ENCODE measurements around the gene CACFD1. TPM values are rescaled to one million over a fixed set of nuclear protein-coding genes. Genes with fewer than 3 reads are reported as not detected.
A peak's percentile ranks its signal among the peaks of the same experiment; 100 is the strongest.

CACFD1 gene
- total and polyA plus RNA-seq, 2 of the 13 experiments (the other 11 are each of a cell fraction or from before 2014, with no cell fraction given), result 13.8 to 14.6 TPM

DNA sequence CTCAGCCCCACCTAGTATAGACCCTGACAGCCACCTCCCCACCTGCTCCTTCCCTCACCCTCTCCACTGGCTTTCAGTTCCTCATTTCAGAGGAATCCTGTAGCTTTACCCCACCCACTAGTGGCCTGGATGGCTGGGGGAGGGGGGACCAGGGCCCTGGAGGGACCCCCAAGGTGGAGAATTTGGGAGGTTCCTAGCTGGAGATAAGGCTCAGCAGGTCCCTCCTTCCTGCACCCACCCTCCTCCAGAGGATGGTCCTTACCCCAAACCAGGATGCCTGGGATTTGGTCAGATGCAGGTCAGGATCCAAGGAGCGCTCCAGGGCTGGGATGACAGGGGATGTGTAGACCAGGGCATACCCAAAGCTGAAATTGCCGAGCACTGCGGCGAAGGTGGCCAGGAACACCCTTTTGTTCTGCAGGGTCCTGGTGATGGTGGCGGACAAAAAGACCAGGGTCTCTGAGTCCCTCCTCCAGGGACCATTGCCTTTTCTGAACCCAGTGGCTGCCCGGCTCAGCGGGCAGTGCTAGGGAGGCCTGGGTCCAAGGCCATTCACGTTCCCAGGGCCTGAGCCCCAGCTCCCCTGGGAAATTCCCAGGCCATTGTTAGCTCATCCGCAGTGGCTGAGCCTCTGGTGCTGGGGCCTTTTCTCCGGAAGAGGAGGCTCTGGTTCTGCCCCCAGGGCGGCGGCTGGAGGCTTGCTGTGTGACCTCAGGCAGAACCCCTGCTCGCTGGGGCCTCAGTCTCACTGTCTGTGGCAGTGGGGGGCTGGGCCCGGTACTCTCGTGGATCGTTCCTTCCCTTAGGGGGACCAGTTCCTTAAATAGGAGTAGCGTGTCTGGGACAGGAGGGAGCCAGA, 18.4 kb downstream of the CACFD1 start (continued):
- TF ChIP-seq MYPOP (CRISPR knock-in tag; IDR thresholded peaks at IDR 0.05) (no peak), LCORL (IDR thresholded peaks at IDR 0.05) (no peak), LCORL (CRISPR knock-in tag; IDR thresholded peaks at IDR 0.05) (peak; percentile 45; the same call in 1 of the 2 replicates), YY1 (IDR thresholded peaks at IDR 0.05; ENCODE audit: insufficient read depth, insufficient replicate concordance, low read depth, low read length) (peak; percentile 11), ZNF768 (CRISPR knock-in tag; IDR thresholded peaks at IDR 0.05) (peak; percentile 96), ARID5B (CRISPR knock-in tag; IDR thresholded peaks at IDR 0.05) (peak; percentile 24; the same call in 1 of the 2 replicates), HMGXB4 (CRISPR knock-in tag; IDR thresholded peaks at IDR 0.05; ENCODE audit: borderline replicate concordance in 1 of 2, low read depth in 1 of 2) (0 out of 4 replicates have a peak, but pooled peaks of 1 of the 2 experiments have one; percentile 5), DNMT3B (CRISPR knock-in tag; conservative IDR thresholded peaks at IDR 0.05) (no peak), SOX5 (CRISPR knock-in tag; IDR thresholded peaks at IDR 0.05; ENCODE audit: borderline replicate concordance) (peak; percentile 21; the same call in 1 of the 2 replicates), ADNP (CRISPR knock-in tag; IDR thresholded peaks at IDR 0.05) (peak; percentile 28; the same call in 1 of the 2 replicates), ZKSCAN5 (CRISPR knock-in tag; IDR thresholded peaks at IDR 0.05) (no peak)
- TF ChIP-seq, protein P1, sequence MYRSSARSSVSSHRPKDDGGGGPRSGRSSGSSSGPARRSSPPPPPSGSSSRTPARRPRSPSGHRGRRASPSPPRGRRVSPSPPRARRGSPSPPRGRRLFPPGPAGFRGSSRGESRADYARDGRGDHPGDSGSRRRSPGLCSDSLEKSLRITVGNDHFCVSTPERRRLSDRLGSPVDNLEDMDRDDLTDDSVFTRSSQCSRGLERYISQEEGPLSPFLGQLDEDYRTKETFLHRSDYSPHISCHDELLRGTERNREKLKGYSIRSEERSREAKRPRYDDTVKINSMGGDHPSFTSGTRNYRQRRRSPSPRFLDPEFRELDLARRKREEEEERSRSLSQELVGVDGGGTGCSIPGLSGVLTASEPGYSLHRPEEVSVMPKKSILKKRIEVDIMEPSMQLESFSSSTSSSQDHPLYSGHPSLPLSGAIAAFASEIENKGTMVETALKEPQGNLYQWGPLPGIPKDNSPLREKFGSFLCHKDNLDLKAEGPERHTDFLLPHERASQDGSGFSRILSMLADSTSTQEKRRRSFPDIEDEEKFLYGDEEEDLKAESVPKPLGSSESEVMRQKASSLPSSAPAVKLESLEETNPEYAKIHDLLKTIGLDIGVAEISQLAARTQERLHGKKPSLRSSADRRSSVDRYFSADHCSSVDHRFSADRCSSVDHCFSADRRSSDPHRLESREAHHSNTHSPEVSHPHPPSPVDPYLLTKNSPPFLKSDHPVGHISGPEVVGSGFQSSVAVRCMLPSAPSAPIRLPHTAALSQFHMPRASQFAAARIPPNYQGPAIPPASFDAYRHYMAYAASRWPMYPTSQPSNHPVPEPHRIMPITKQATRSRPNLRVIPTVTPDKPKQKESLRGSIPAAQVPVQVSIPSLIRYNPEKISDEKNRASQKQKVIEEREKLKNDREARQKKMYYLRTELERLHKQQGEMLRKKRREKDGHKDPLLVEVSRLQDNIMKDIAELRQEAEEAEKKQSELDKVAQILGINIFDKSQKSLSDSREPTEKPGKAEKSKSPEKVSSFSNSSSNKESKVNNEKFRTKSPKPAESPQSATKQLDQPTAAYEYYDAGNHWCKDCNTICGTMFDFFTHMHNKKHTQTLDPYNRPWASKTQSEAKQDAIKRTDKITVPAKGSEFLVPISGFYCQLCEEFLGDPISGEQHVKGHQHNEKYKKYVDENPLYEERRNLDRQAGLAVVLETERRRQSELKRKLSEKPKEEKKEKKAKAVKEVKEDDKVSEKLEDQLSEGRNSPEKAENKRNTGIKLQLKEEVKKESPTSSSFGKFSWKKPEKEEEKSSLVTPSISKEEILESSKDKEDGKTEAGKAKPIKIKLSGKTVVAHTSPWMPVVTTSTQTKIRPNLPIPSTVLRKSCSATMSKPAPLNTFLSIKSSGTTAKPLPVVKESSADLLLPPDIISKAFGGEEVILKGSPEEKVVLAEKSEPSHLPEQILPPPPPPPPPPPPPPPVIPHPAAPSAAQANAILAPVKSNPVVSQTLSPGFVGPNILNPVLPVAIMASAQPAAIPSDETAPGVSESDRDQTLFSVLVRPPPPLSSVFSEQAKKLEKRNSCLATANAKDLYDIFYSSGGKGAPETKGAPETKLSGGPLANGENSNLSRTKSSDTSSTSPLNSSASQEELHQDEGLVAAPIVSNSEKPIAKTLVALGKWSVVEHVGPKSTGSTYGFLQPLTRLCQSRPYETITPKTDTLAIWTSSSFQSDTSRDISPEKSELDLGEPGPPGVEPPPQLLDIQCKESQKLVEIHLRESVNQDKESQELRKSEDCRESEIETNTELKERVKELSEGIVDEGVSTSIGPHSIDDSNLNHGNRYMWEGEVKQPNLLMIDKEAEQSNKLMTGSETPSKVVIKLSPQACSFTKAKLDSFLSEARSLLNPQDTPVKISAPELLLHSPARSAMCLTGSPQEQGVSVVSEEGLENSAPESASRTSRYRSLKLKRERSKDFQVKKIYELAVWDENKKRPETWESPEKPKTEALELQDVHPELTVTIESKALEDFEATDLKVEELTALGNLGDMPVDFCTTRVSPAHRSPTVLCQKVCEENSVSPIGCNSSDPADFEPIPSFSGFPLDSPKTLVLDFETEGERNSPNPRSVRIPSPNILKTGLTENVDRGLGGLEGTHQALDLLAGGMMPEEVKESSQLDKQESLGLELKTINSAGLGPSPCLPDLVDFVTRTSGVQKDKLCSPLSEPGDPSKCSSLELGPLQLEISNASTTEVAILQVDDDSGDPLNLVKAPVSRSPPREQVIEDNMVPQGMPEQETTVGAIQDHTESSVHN (CRISPR knock-in tag; IDR thresholded peaks at IDR 0.05), result peak; percentile 33; the same call in 1 of the 2 replicates

Data from HepG2 (cell line).